Measurements from ENCODE around the gene PDE11A. TPM values are rescaled to one million over a fixed set of nuclear protein-coding genes. Genes with fewer than 3 reads are reported as not detected.
A peak's percentile ranks its signal among the peaks of the same experiment; 100 is the strongest.
"Not testable (repeated sequence)": the region's sequence is repeated elsewhere in the genome, so short reads cannot be mapped to it uniquely, and the experiment has no call there.

The PDE11A gene
- total RNA-seq, 1 donor = under 0.01 TPM

DNA sequence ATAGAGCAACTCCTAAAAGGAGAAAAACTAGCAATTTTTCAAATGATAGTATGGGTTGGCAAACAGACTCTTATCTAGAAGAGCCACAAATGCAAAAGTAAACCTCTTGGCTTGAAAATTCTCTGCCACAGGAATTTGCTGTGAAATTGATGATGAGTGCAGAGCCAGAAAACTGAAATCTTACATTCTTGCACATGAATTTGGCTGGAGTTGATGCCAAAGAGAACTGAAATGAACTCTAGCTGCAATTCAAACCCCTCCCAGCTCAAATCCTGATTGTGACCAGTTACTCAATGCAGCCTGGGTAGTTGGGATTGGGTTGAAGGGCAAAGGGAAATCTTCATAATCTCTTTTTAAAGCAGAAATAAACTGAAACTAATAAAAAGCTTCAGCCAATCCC lies 266.6 kb downstream of the PDE11A start:
- DNase-seq (ENCODE audit: low read depth) = no peak
- TF ChIP-seq, protein P1, sequence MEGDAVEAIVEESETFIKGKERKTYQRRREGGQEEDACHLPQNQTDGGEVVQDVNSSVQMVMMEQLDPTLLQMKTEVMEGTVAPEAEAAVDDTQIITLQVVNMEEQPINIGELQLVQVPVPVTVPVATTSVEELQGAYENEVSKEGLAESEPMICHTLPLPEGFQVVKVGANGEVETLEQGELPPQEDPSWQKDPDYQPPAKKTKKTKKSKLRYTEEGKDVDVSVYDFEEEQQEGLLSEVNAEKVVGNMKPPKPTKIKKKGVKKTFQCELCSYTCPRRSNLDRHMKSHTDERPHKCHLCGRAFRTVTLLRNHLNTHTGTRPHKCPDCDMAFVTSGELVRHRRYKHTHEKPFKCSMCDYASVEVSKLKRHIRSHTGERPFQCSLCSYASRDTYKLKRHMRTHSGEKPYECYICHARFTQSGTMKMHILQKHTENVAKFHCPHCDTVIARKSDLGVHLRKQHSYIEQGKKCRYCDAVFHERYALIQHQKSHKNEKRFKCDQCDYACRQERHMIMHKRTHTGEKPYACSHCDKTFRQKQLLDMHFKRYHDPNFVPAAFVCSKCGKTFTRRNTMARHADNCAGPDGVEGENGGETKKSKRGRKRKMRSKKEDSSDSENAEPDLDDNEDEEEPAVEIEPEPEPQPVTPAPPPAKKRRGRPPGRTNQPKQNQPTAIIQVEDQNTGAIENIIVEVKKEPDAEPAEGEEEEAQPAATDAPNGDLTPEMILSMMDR (IDR thresholded peaks at IDR 0.05; ENCODE audit: insufficient read depth, low read depth, low read length) = no peak
- no peak overlapping the region for H3K4me3 ChIP-seq (ENCODE audit: low read depth, low read length)

DNA sequence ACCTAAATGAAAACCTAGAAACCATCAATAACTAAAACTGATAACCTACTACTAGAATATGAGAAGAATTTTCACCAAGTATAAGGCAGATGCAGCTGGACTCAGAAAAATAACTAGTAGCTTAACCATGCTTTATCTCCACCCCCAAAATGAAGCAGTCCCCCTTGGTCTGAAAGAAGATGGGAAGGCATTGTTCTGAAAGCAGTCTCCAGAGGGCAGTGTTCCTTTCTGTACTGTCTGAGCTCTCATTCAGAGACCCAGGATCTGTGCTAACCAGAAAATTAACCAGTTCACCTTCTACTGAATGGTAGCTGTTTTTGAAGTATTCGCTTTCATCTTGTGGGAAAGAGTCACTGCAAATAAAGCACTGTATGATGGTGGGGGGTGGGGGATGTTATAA lies 273.0 kb downstream of the PDE11A start:
- no peak overlapping the region for H3K4me3 ChIP-seq (ENCODE audit: low read depth, low read length)
- DNase-seq (ENCODE audit: low read depth) = peak; percentile 24
- TF ChIP-seq, protein P1 (IDR thresholded peaks at IDR 0.05; ENCODE audit: insufficient read depth, low read depth, low read length) = peak; percentile 65

DNA sequence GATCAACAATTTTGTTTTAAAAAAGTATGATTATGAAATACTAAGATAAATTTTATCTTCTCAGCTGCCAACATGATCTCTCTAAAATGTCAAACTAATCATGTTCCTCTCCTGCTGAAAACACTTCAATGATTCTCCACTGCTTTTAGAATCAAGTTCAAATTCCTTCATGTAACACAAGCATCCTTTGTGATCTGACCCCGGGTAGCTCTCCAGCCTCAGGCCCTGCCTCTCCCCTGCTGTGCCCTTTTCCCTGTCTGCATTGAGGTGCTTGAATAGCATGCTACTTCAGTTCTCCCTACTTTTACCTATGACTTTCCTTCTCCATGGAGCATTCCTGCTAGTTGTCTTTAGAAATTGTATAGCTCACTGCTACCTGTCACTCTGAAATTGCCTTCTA lies 274.8 kb downstream of the PDE11A start:
- DNase-seq (ENCODE audit: low read depth) = no peak
- TF ChIP-seq, protein P1 (IDR thresholded peaks at IDR 0.05; ENCODE audit: insufficient read depth, low read depth, low read length) = no peak
- no peak overlapping the region for H3K4me3 ChIP-seq (ENCODE audit: low read depth, low read length)

DNA sequence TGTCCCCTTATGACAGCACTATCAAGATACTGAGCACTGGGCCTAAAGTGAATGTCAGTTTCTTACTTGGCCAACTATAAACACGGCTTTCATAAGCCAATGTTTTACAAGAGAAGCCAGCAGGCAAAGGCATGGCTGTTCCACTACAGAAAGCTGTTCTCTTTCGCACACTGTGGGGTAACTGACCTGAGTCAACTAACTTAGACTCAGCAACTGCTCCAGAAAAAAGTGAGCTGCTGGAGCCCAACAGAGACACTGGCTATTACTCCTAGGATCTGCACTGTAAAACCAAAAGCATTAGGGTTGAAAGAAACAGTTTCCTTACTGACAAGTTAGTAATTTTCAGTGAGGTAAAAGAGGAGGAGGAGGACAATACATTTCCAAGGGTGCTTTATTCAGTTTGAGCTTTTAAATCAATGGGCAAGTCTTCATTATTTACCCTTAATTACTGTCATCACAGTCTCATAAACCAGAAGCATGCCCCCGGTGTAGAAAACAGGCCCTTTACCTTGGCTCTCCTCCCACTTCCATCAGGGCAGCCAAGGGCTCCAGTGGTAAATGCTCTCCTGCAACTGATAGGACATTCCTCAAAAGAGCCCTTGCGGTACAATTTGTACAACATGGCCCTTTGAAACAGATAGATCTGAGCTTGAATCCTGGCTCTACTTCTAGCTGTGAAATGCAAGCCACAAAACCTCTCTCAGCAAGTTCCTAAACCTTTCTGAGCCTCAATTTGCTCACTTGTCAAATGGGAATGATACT lies 275.7 kb downstream of the PDE11A start:
- no peak for DNase-seq (ENCODE audit: low read depth)
- no peak overlapping the region for H3K4me3 ChIP-seq (ENCODE audit: low read depth, low read length)
- TF ChIP-seq, protein P1 (IDR thresholded peaks at IDR 0.05; ENCODE audit: insufficient read depth, low read depth, low read length) = no peak

DNA sequence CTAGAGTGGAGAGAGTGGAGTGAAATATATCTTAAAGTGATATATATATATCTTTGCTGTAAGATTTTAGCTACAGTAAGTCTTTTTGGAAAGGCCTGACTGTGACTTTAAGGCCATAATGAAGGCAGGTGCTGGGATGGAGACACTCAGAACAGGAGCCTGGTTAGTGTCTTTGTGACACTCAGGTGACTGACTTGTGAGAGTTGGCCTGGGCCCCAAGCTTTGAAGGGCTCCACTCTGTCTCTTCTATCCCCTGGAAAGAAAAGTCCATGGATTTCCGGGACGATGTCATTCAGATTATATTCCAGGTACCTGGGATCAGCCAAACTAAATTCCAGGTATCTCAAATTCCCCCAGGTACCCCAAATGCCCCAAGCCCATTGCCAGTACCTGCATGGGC lies 276.6 kb downstream of the PDE11A start:
- no peak for DNase-seq (ENCODE audit: low read depth)
- no peak overlapping the region for H3K4me3 ChIP-seq (ENCODE audit: low read depth, low read length)
- TF ChIP-seq, protein P1 (IDR thresholded peaks at IDR 0.05; ENCODE audit: insufficient read depth, low read depth, low read length) = no peak

DNA sequence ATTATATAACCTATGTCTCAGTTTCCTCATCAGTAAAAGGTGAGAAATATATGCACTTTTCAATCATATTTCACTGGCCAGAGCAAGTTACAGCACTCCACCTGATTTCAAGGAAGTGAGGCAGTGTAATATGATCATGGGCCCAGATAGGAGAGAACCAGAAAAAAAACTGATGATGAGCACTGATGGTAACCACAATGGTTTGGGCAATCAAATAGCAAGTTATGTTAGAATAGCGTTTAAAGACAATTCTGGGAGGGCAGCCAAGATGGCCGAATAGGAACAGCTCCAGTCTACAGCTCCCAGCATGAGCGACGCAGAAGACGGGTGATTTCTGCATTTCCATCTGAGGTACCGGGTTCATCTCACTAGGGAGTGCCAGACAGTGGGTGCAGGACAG lies 287.4 kb downstream of the PDE11A start:
- H3K4me3 ChIP-seq (ENCODE audit: low read depth, low read length) = not testable (repeated sequence)
- DNase-seq (ENCODE audit: low read depth) = peak; percentile 17

DNA sequence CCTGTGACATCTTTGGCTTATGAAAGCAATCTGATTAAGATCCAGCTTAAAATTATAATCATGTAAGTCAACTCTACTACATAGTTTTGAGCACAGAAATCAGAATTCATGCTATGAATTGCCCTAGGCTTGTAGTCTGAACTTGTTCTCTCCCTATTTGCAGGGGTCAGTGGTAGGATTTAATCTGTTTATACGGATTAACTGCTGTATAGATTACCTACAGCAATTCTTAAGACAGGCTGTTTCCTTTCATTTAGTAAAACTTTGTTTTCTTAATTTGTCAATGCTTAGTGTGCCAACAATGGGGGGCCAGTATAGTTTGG lies 287.9 kb downstream of the PDE11A start:
- DNase-seq (ENCODE audit: low read depth) = no peak
- no peak overlapping the region for H3K4me3 ChIP-seq (ENCODE audit: low read depth, low read length)
- TF ChIP-seq, protein P1 (IDR thresholded peaks at IDR 0.05; ENCODE audit: insufficient read depth, low read depth, low read length) = no peak
